PC-3 (cell line): Measurements from ENCODE around the gene RNASEH1.

Experiments
- EZH2 ChIP-seq: fragments of 300-600 bp; sonication (generic); IDR thresholded peaks from one replicate; pipeline ENCODE4 v1.6.1; 2017; ENCODE audit warnings: antibody characterized with exemption, mild to moderate bottlenecking, low read length; ENCODE audit not compliant: unreplicated experiment
- TF ChIP-seq, protein P1 (sequence below): fragments of 300-600 bp; sonication (generic); conservative IDR thresholded peaks from 2 replicates; pipeline ENCODE4 v1.5.1; 2017; ENCODE audit warnings: antibody characterized with exemption, low read depth, mild to moderate bottlenecking, low read length

DNA sequence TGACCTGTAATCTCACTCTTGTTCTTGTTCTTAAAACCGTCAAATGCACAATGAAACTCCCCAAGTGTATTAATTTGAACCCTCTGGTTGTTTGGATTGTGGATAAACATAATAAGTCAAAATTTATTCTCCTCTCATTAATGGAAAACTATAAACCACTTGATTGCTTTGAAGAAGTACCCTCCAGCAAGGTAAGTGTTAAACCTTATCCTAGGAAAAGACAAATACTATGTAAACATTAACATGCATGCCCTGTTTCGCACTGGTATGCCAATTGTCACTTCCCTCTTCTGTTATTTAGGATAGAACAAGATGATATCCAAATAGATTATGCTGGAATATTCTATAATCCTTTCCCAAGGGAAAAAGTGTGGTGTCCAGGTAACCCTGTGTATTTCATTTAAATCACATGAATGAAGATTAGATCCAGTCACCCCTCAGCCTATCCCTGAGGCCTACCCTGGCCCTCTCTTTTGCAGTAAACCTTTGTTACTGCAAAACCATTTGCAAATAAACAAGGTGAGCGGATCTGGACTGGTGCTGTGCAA lies 40.1 kb downstream of the RNASEH1 start:
- TF ChIP-seq, protein P1, sequence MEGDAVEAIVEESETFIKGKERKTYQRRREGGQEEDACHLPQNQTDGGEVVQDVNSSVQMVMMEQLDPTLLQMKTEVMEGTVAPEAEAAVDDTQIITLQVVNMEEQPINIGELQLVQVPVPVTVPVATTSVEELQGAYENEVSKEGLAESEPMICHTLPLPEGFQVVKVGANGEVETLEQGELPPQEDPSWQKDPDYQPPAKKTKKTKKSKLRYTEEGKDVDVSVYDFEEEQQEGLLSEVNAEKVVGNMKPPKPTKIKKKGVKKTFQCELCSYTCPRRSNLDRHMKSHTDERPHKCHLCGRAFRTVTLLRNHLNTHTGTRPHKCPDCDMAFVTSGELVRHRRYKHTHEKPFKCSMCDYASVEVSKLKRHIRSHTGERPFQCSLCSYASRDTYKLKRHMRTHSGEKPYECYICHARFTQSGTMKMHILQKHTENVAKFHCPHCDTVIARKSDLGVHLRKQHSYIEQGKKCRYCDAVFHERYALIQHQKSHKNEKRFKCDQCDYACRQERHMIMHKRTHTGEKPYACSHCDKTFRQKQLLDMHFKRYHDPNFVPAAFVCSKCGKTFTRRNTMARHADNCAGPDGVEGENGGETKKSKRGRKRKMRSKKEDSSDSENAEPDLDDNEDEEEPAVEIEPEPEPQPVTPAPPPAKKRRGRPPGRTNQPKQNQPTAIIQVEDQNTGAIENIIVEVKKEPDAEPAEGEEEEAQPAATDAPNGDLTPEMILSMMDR: no peak
- TF ChIP-seq EZH2: no peak
